ENCODE measurements around the gene SDHB.

- TF ChIP-seq CTCF (IDR thresholded peaks at IDR 0.05; ENCODE audit: insufficient read depth, low read length, poor library complexity, severe bottlenecking) = no peak
- TF ChIP-seq EZH2phosphoT487 (conservative IDR thresholded peaks at IDR 0.05; ENCODE audit: low read length) = no peak
Measured at GRCh38 chr1:17061892-17062291, 8.1 kb upstream of the SDHB start.
